ENCODE data around the gene KCTD19. TPM values are rescaled to one million over a fixed set of nuclear protein-coding genes. Genes with fewer than 3 reads are reported as not detected.

KCTD19 gene
- total RNA-seq, 1 experiment from 2014 or later: not detected

DNA sequence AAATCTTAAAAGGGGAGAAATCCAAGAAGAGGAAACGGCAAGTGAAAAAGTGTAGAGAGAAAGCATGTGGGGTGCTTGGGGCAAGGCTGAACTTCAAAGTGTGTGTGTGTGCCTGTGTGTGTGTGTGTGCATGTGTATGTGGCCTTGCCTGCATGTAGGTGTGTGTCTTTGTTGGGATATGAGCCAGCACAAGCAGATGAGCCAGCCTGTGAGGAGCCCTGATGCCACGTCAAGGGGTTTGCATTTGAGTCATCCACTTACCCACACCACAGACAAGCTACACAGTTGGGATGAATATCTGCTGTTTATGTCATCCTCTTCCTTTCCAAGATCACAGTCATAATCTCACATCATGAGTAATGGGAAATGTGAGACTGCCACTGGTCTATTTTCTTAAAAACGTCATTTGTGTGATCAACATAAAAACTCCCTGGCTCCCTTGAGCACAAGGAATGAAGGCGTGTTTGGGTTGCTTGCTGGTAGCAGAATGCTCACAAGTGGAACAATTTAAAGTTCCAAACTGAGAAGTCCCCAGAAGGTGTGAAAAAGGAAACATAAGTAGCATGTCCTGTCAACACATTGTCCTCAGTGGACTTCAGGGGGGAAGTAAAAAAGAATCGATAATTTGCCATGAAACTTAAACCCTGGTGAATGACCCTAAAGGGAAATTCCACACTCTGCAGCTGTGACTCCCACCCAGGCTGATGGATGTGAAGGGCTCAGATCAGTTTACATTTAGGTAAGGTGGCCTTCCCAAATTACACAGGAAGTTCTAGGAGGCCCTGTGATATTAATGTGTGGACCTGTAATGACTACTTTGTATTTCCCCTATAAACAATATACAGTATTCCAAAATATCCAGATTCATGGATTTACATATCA, 14.7 kb downstream of the KCTD19 start:
- Histone ChIP-seq H3F3A (ENCODE audit: low read length, unreplicated experiment) (no peaks in the 10 kb centered on the region), H3K9ac (ENCODE audit: low read length) (peak overlapping the region; percentile 72), H4K20me1 (ENCODE audit: low read length) (no peaks in the 10 kb centered on the region), H3K4me1 (ENCODE audit: insufficient read depth, low read length) (peaks cover 21% of the 10 kb centered on the region), H3K27me3 (ENCODE audit: low read length) (no peaks in the 10 kb centered on the region), H2AFZ (ENCODE audit: low read length) (no peak overlapping the region), H3K36me3 (ENCODE audit: low read depth, low read length) (no peaks in the 10 kb centered on the region), H3K9me3 (ENCODE audit: low read length) (no peaks in the 10 kb centered on the region), H3K9me2 (replicated peaks; ENCODE audit: low read length) (no peaks in the 10 kb centered on the region), H3K79me2 (ENCODE audit: low read length) (no peaks in the 10 kb centered on the region), H3K4me2 (ENCODE audit: low read length) (peak overlapping the region; percentile 68), H3K4me3 (ENCODE audit: low read length) (no peak overlapping the region), H3K27ac (ENCODE audit: low read length) (peak overlapping the region; percentile 96)
- DNase-seq (peak; percentile 94), ATAC-seq (peak; percentile 98)
- intact Hi-C loops (cut with micrococcal nuclease): no loop called here
- ChIA-PET CTCF (no interaction called here), POLR2A (ENCODE audit: unreplicated experiment) (interaction anchor here (0.6 kb wide), 1 partner anchor 85 kb away, joined by 3 read pairs; no protein-coding TSS in a partner anchor)
- BruUV-seq (replicated peaks): TSS peak; percentile 80
- TF ChIP-seq EZH2 (IDR thresholded peaks at IDR 0.05; ENCODE audit: low read length, unreplicated experiment) (no peak), EZH2phosphoT487 (IDR thresholded peaks at IDR 0.05; ENCODE audit: borderline replicate concordance, low read length) (no peak)
- TF ChIP-seq, protein P1, sequence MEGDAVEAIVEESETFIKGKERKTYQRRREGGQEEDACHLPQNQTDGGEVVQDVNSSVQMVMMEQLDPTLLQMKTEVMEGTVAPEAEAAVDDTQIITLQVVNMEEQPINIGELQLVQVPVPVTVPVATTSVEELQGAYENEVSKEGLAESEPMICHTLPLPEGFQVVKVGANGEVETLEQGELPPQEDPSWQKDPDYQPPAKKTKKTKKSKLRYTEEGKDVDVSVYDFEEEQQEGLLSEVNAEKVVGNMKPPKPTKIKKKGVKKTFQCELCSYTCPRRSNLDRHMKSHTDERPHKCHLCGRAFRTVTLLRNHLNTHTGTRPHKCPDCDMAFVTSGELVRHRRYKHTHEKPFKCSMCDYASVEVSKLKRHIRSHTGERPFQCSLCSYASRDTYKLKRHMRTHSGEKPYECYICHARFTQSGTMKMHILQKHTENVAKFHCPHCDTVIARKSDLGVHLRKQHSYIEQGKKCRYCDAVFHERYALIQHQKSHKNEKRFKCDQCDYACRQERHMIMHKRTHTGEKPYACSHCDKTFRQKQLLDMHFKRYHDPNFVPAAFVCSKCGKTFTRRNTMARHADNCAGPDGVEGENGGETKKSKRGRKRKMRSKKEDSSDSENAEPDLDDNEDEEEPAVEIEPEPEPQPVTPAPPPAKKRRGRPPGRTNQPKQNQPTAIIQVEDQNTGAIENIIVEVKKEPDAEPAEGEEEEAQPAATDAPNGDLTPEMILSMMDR (conservative IDR thresholded peaks at IDR 0.05; ENCODE audit: low read depth, low read length): no peak

DNA sequence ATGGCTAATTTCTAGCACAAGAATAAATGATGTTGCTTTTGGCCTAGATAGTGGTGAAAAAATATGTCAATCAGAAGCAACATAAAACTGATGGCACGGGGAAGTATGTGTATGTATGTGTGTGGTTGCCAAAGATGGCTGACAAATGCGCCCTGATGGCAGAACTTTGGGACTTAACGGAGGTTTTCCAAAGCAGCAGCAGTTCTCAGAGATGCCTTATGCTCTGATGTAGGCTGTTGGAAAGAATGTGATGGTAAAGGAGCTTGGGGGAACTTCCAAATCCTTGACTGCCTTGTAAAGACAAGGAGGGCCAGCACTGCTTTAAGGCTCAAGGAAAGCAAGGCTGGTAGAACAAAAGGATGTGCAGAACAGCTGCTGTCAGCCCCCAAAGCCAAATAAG, 16.0 kb downstream of the KCTD19 start:
- intact Hi-C loops (cut with micrococcal nuclease): no loop called here
- Histone ChIP-seq H3K27ac (ENCODE audit: low read length) (peak overlapping the region; percentile 83; the same call in 1 of the 2 replicates), H3K9ac (ENCODE audit: low read length) (no peak overlapping the region), H3K9me2 (replicated peaks; ENCODE audit: low read length) (no peaks in the 10 kb centered on the region), H4K20me1 (ENCODE audit: low read length) (no peaks in the 10 kb centered on the region), H2AFZ (ENCODE audit: low read length) (no peak overlapping the region), H3K4me3 (ENCODE audit: low read length) (no peak overlapping the region), H3K9me3 (ENCODE audit: low read length) (no peaks in the 10 kb centered on the region), H3F3A (ENCODE audit: low read length, unreplicated experiment) (no peaks in the 10 kb centered on the region), H3K4me2 (ENCODE audit: low read length) (no peak overlapping the region), H3K36me3 (ENCODE audit: low read depth, low read length) (no peaks in the 10 kb centered on the region), H3K79me2 (ENCODE audit: low read length) (no peaks in the 10 kb centered on the region), H3K27me3 (ENCODE audit: low read length) (no peaks in the 10 kb centered on the region), H3K4me1 (ENCODE audit: insufficient read depth, low read length) (peaks cover 21% of the 10 kb centered on the region)
- POLR2A ChIA-PET (ENCODE audit: unreplicated experiment): no interaction called here
- no peak for ATAC-seq
- CTCF ChIA-PET: no interaction called here
- DNase-seq: no peak
- no TSS peak for BruUV-seq (replicated peaks)
- TF ChIP-seq EZH2 (IDR thresholded peaks at IDR 0.05; ENCODE audit: low read length, unreplicated experiment) (no peak), EZH2phosphoT487 (IDR thresholded peaks at IDR 0.05; ENCODE audit: borderline replicate concordance, low read length) (no peak)
- TF ChIP-seq, protein P1 (conservative IDR thresholded peaks at IDR 0.05; ENCODE audit: low read depth, low read length): no peak

Measured in PC-3 (cell line).